ENCODE data around the gene PHF20.

The PHF20 gene

DNA sequence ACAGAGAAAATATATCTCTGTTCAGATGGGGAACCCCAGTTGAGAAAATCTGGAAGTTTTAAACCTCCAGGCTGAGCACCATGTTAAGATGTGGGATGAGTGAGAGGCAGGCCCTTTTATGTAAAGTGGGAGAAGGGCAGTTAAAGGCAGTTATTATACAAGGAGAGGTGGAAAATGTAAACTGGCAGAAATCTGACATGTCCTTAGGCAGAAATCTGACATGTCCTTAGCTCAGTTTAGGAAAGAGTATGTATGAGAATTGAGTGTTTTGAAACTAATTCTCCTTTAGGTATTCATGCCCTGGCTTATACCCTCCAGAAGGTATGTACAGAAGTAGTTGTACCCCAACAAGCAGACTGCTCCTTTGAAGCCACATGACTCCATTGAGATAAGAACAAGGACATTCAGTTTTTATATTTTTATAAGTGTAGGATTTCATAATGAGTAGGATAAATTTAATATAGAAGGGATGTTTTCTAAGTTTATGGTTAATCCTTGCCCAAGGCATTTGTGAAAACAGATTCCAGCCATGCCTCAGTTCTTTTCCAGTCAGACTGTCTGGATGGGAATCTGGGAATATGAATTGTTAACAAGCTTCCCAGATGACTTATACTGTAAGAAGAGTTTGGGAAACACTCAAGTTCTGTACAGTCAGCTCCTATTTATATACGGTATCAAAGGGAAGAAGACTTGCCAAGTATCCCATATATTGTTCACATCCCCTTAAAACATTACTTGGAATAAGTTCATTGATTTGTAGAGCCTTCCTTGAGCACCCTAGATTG, 94.8 kb downstream of the PHF20 start:
- Histone ChIP-seq H3K4me3 (ENCODE audit: control insufficient read depth in 1 of 7, extremely low read depth in 1 of 7, insufficient read depth in 4 of 7, low read depth in 2 of 7, low read length in 6 of 7) (no peak overlapping the region), H3K27ac (ENCODE audit: insufficient read depth in 1 of 2, low read depth in 1 of 2, low read length in 2 of 2, poor library complexity in 1 of 2, severe bottlenecking in 2 of 2) (no peak overlapping the region), H3K27me3 (replicated peaks in 2 of 5; ENCODE audit: control insufficient read depth in 4 of 5, insufficient read depth in 5 of 5, low read length in 4 of 5) (no peaks in the 10 kb centered on the region), H3K9me3 (ENCODE audit: control extremely low read depth in 1 of 5, control insufficient read depth in 4 of 5, insufficient read depth in 2 of 5, low read depth in 1 of 5, low read length in 4 of 5) (no peaks in the 10 kb centered on the region), H3K36me3 (ENCODE audit: control insufficient read depth in 4 of 4, insufficient read depth in 4 of 4, low read length in 3 of 4) (peaks cover 8 to 40% (median 21%) of the 10 kb centered on the region in 4 experiments), H3K4me1 (ENCODE audit: control extremely low read depth in 1 of 4, control insufficient read depth in 4 of 4, insufficient read depth in 4 of 4, low read length in 3 of 4) (no peaks in the 10 kb centered on the region)
- WGBS (ENCODE audit: insufficient coverage) = no CpG with 5 or more reads among the region's 1 CpG
- POLR2A ChIA-PET = interaction anchor here (0.6 kb wide), 1 partner anchor 127 kb away, joined by 3 read pairs; no protein-coding TSS in a partner anchor
- DNase-seq = no peak
- CTCF ChIA-PET = interaction anchor here (0.7 to 2.2 kb wide), 3 partner anchors 10 to 124 kb away, joined by 4 to 6 read pairs (median 5); partner anchors contain the start of gene RBM39

DNA sequence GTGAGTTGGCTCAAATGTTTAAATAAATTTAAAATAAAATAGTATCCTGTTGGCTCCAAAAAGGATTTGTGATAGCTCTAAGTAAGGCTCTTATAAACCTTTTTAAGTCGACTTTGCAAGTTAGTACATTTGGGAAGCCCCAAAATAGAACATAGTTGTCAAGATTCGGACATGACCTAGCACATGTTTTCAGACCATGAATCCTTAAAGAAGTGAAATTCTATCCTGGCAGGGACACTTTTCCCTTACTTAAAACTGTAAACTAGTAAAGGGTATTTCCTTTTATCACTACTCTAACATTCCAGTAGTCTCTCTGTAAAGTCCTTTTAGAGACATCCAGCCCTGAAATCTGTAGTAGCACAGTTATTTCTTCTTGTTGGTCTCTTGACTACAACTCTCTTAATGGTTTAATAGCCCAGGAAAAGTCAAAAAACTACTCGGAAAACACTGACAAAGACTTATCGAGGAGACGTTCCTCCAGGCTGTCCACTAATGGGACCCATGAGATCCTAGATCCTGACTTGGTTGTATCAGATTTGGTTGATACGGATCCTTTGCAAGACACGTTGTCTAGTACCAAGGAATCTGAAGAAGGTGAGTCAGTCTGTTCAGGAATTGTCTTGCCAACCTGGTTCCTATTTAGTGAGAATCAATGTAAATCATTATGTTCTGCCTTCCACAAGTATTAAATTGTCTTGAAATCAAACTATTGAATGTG, 98.9 kb downstream of the PHF20 start:
- Histone ChIP-seq H3K4me1 (ENCODE audit: control extremely low read depth in 1 of 4, control insufficient read depth in 4 of 4, insufficient read depth in 4 of 4, low read length in 3 of 4) (peaks cover 0 to 6% (median 3%) of the 10 kb centered on the region in 4 experiments), H3K36me3 (ENCODE audit: control insufficient read depth in 4 of 4, insufficient read depth in 4 of 4, low read length in 3 of 4) (peaks cover 3 to 29% (median 14%) of the 10 kb centered on the region in 4 experiments), H3K9me3 (ENCODE audit: control extremely low read depth in 1 of 5, control insufficient read depth in 4 of 5, insufficient read depth in 2 of 5, low read depth in 1 of 5, low read length in 4 of 5) (no peaks in the 10 kb centered on the region), H3K27ac (ENCODE audit: insufficient read depth in 1 of 2, low read depth in 1 of 2, low read length in 2 of 2, poor library complexity in 1 of 2, severe bottlenecking in 2 of 2) (no peak overlapping the region), H3K4me3 (ENCODE audit: control insufficient read depth in 1 of 7, extremely low read depth in 1 of 7, insufficient read depth in 4 of 7, low read depth in 2 of 7, low read length in 6 of 7) (no peak overlapping the region), H3K27me3 (replicated peaks in 2 of 5; ENCODE audit: control insufficient read depth in 4 of 5, insufficient read depth in 5 of 5, low read length in 4 of 5) (no peaks in the 10 kb centered on the region)
- POLR2A ChIA-PET = no interaction called here
- WGBS (ENCODE audit: insufficient coverage) = 97% methylated on average over 7 of the region's 7 CpGs
- DNase-seq = no peak
- CTCF ChIA-PET = interaction anchor here (0.7 kb wide), 1 partner anchor 36 kb away, joined by 3 read pairs; no protein-coding TSS in a partner anchor

DNA sequence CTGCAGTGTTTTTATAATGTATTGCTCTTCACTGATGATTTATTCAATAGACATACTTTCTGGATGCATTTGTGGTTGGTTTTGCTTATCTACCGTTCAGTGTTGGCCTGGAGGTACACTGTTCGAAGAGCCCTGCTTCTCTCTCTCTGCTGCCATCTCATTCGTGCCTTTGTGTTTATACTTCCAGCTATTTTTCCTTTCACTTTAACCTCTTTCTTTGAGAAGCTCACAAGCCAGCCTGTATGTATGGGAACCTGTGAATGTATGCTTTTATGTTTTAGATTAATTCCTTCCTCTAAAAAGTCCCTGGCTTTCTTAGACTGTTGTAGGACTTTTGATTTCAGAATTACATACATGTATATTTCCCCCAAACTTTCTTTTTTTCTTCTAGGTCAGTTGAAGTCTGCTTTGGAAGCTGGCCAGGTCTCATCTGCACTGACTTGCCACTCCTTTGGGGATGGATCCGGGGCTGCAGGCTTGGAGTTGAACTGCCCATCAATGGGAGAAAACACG, 99.5 kb downstream of the PHF20 start:
- WGBS (ENCODE audit: insufficient coverage) = 100% methylated on average over 1 of the region's 5 CpGs
- H3K4me1 ChIP-seq (ENCODE audit: control extremely low read depth in 1 of 4, control insufficient read depth in 4 of 4, insufficient read depth in 4 of 4, low read length in 3 of 4) = peaks cover 0 to 7% (median 3%) of the 10 kb centered on the region in 4 experiments
- no peak for DNase-seq
- ChIA-PET CTCF (interaction anchor here (0.7 kb wide), 1 partner anchor 36 kb away, joined by 3 read pairs; no protein-coding TSS in a partner anchor), POLR2A (interaction anchor here (0.5 kb wide), 1 partner anchor 82 kb away, joined by 3 read pairs; no protein-coding TSS in a partner anchor)
- no peak overlapping the region for H3K4me3 ChIP-seq (ENCODE audit: control insufficient read depth in 1 of 7, extremely low read depth in 1 of 7, insufficient read depth in 4 of 7, low read depth in 2 of 7, low read length in 6 of 7)
- H3K9me3 ChIP-seq (ENCODE audit: control extremely low read depth in 1 of 5, control insufficient read depth in 4 of 5, insufficient read depth in 2 of 5, low read depth in 1 of 5, low read length in 4 of 5) = no peaks in the 10 kb centered on the region
- H3K27ac ChIP-seq (ENCODE audit: insufficient read depth in 1 of 2, low read depth in 1 of 2, low read length in 2 of 2, poor library complexity in 1 of 2, severe bottlenecking in 2 of 2) = no peak overlapping the region
- no peaks in the 10 kb centered on the region for H3K27me3 ChIP-seq (replicated peaks in 2 of 5; ENCODE audit: control insufficient read depth in 4 of 5, insufficient read depth in 5 of 5, low read length in 4 of 5)
- H3K36me3 ChIP-seq (ENCODE audit: control insufficient read depth in 4 of 4, insufficient read depth in 4 of 4, low read length in 3 of 4) = peaks cover 3 to 30% (median 13%) of the 10 kb centered on the region in 4 experiments

DNA sequence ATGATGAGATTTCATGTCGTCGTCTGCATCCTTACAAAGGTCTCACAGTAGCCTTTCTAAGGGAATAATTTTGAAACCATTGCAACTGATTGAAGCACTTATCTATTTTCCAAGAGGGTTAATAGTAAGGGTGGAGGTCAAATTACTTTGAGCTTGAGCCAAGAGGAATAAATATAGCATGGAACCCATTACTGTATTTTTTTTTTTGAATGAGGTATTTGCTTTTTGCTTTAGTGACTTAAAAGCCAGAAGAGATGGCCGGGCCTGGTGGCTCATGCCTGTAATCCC, 104.2 kb downstream of the PHF20 start:
- 100% methylated on average over 2 of the region's 3 CpGs for WGBS (ENCODE audit: insufficient coverage)
- Histone ChIP-seq H3K27ac (ENCODE audit: insufficient read depth in 1 of 2, low read depth in 1 of 2, low read length in 2 of 2, poor library complexity in 1 of 2, severe bottlenecking in 2 of 2) (peak overlapping the region in 1 of 2 experiments; percentile 49), H3K9me3 (ENCODE audit: control extremely low read depth in 1 of 5, control insufficient read depth in 4 of 5, insufficient read depth in 2 of 5, low read depth in 1 of 5, low read length in 4 of 5) (no peaks in the 10 kb centered on the region), H3K4me3 (ENCODE audit: control insufficient read depth in 1 of 7, extremely low read depth in 1 of 7, insufficient read depth in 4 of 7, low read depth in 2 of 7, low read length in 6 of 7) (no peak overlapping the region), H3K4me1 (ENCODE audit: control extremely low read depth in 1 of 4, control insufficient read depth in 4 of 4, insufficient read depth in 4 of 4, low read length in 3 of 4) (peaks cover 0 to 7% (median 3%) of the 10 kb centered on the region in 4 experiments), H3K36me3 (ENCODE audit: control insufficient read depth in 4 of 4, insufficient read depth in 4 of 4, low read length in 3 of 4) (peaks cover 5 to 23% (median 10%) of the 10 kb centered on the region in 4 experiments), H3K27me3 (replicated peaks in 2 of 5; ENCODE audit: control insufficient read depth in 4 of 5, insufficient read depth in 5 of 5, low read length in 4 of 5) (no peaks in the 10 kb centered on the region)
- ChIA-PET CTCF (interaction anchor here (1.2 to 1.7 kb wide), 5 partner anchors 9 to 24 kb away, joined by 3 to 9 read pairs (median 3); no protein-coding TSS in a partner anchor), POLR2A (no interaction called here)
- DNase-seq = no peak

DNA sequence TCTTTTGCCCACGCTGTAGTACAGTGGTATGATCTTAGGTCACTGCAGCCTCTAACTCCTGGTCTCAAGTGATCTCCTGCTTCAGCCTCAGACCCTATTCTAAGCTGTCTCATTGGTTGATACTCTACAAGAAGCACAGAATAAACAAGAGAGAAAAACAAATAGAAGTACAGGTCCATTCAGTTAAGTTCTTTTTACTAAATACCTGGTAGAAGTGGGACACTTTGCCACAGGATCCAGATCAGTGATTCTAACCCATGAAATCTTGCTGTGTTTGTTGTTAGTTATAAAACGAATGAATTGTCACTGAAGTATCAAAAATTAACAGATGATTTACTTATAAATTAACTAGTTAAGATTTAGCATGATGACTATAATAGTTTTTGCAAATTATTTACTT, 105.8 kb downstream of the PHF20 start:
- ChIA-PET CTCF (no interaction called here), POLR2A (no interaction called here)
- WGBS (ENCODE audit: insufficient coverage) = no CpG with 5 or more reads among the region's 2 CpGs
- H3K27ac ChIP-seq (ENCODE audit: insufficient read depth in 1 of 2, low read depth in 1 of 2, low read length in 2 of 2, poor library complexity in 1 of 2, severe bottlenecking in 2 of 2) = no peak overlapping the region
- no peaks in the 10 kb centered on the region for H3K27me3 ChIP-seq (replicated peaks in 2 of 5; ENCODE audit: control insufficient read depth in 4 of 5, insufficient read depth in 5 of 5, low read length in 4 of 5)
- peaks cover 3 to 14% (median 6%) of the 10 kb centered on the region in 4 experiments for H3K36me3 ChIP-seq (ENCODE audit: control insufficient read depth in 4 of 4, insufficient read depth in 4 of 4, low read length in 3 of 4)
- no peak for DNase-seq
- H3K4me3 ChIP-seq (ENCODE audit: control insufficient read depth in 1 of 7, extremely low read depth in 1 of 7, insufficient read depth in 4 of 7, low read depth in 2 of 7, low read length in 6 of 7) = no peak overlapping the region
- peaks cover 0 to 7% (median 3%) of the 10 kb centered on the region in 4 experiments for H3K4me1 ChIP-seq (ENCODE audit: control extremely low read depth in 1 of 4, control insufficient read depth in 4 of 4, insufficient read depth in 4 of 4, low read length in 3 of 4)
- no peaks in the 10 kb centered on the region for H3K9me3 ChIP-seq (ENCODE audit: control extremely low read depth in 1 of 5, control insufficient read depth in 4 of 5, insufficient read depth in 2 of 5, low read depth in 1 of 5, low read length in 4 of 5)

DNA sequence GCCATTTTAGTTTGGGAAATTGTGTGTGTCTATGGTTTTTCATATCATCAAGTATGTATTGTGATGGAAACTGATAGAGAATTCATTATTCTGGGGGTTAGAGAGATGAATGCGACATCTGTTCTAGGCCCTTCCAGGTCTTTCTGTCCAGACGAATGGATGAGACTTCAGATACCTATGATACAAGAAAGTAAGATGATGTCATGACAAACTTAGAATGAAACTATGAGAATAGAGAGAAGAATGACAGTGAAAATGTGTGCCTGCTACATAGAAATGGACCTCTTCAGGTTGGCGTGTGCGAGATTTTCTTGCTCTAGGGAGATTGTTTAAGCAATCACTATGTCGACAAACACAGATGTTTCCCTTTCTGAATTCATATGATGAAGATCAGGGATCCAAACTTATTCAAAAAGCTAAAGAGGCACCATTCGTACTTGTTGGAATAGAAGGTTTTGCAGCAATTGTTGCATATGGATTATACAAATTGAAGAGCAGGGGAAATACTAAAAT, 106.4 kb downstream of the PHF20 start:
- H3K27me3 ChIP-seq (replicated peaks in 2 of 5; ENCODE audit: control insufficient read depth in 4 of 5, insufficient read depth in 5 of 5, low read length in 4 of 5) = no peaks in the 10 kb centered on the region
- peaks cover 0 to 7% (median 3%) of the 10 kb centered on the region in 4 experiments for H3K4me1 ChIP-seq (ENCODE audit: control extremely low read depth in 1 of 4, control insufficient read depth in 4 of 4, insufficient read depth in 4 of 4, low read length in 3 of 4)
- CTCF ChIA-PET = no interaction called here
- 97% methylated on average over 4 of the region's 6 CpGs for WGBS (ENCODE audit: insufficient coverage)
- no peak overlapping the region for H3K4me3 ChIP-seq (ENCODE audit: control insufficient read depth in 1 of 7, extremely low read depth in 1 of 7, insufficient read depth in 4 of 7, low read depth in 2 of 7, low read length in 6 of 7)
- POLR2A ChIA-PET = no interaction called here
- H3K36me3 ChIP-seq (ENCODE audit: control insufficient read depth in 4 of 4, insufficient read depth in 4 of 4, low read length in 3 of 4) = peaks cover 3 to 14% (median 4%) of the 10 kb centered on the region in 4 experiments
- no peak overlapping the region for H3K27ac ChIP-seq (ENCODE audit: insufficient read depth in 1 of 2, low read depth in 1 of 2, low read length in 2 of 2, poor library complexity in 1 of 2, severe bottlenecking in 2 of 2)
- no peak for DNase-seq
- no peaks in the 10 kb centered on the region for H3K9me3 ChIP-seq (ENCODE audit: control extremely low read depth in 1 of 5, control insufficient read depth in 4 of 5, insufficient read depth in 2 of 5, low read depth in 1 of 5, low read length in 4 of 5)
